IPS DF 6.9 (cell line): ENCODE data around the gene SNAPC2.
"Not testable (repeated sequence)": the region's sequence is repeated elsewhere in the genome, so short reads cannot be mapped to it uniquely, and the experiment has no call there.

ENCODE experiments used
- DNase-seq: peaks from one replicate; pipeline ENCODE4 v3.0.0-alpha.2; 2013; ENCODE audit warnings: low read depth, low spot score
- H3K27ac ChIP-seq: one replicate; pipeline ENCODE4 v1.5.1; 2013; ENCODE audit warnings: low read length, control low read depth
- H3K27me3 ChIP-seq: 2 replicates; pipeline ENCODE4 v1.6.1; 2013; ENCODE audit warnings: mild to moderate bottlenecking, low read length; ENCODE audit not compliant: control insufficient read depth, insufficient read depth
- H3K36me3 ChIP-seq: 2 replicates; pipeline ENCODE4 v1.6.1; 2013; ENCODE audit warnings: low read length; ENCODE audit not compliant: control insufficient read depth, insufficient read depth
- H3K4me1 ChIP-seq: 2 replicates; pipeline ENCODE4 v1.6.1; 2013; ENCODE audit warnings: low read length; ENCODE audit not compliant: control insufficient read depth, insufficient read depth
- H3K4me3 ChIP-seq: 2 replicates; pipeline ENCODE4 v1.5.1; 2013; ENCODE audit warnings: mild to moderate bottlenecking, low read length
- H3K9me3 ChIP-seq: 2 replicates; pipeline ENCODE4 v1.6.1; 2013; ENCODE audit warnings: low read length, inconsistent platforms; ENCODE audit not compliant: control insufficient read depth, insufficient read depth
- WGBS: extraction: QIAGEN DNeasy Blood & Tissue Kit; methylation state at CpG from one replicate; pipeline ENCODE4 v1.1.7; 2013; ENCODE audit warnings: mixed read lengths, missing lambda C conversion rate; ENCODE audit not compliant: insufficient read length, insufficient coverage; 5-methylcytosine and 5-hydroxymethylcytosine counted together

Gene SNAPC2

GRCh38 chr19:7928741-7929701, 8.9 kb downstream of the SNAPC2 start:
- Histone ChIP-seq H3K27ac (no peak overlapping the region), H3K9me3 (no peaks in the 10 kb centered on the region), H3K27me3 (no peaks in the 10 kb centered on the region), H3K36me3 (peaks cover 37% of the 10 kb centered on the region), H3K4me1 (0 out of 2 replicates have a peak, but pooled peaks cover 5% of the 10 kb centered on the region), H3K4me3 (no peak overlapping the region)
- no CpG with 5 or more reads among the region's 24 CpGs for WGBS
- DNase-seq, result no peak

- not testable (repeated sequence) for H3K27ac ChIP-seq, H3K27me3 ChIP-seq, DNase-seq, H3K4me3 ChIP-seq, H3K9me3 ChIP-seq, H3K4me1 ChIP-seq
- no CpG with 5 or more reads among the region's 11 CpGs for WGBS
- peaks cover 43% of the 10 kb centered on the region for H3K36me3 ChIP-seq
Observed at GRCh38 chr19:7930030-7930429, 9.9 kb downstream of the SNAPC2 start.

- Histone ChIP-seq H3K4me3 (no peak overlapping the region), H3K36me3 (peaks cover 49% of the 10 kb centered on the region), H3K9me3 (no peaks in the 10 kb centered on the region), H3K27me3 (no peaks in the 10 kb centered on the region), H3K27ac (no peak overlapping the region), H3K4me1 (0 out of 2 replicates have a peak, but pooled peaks cover 3% of the 10 kb centered on the region)
- no peak for DNase-seq
- no CpG with 5 or more reads among the region's 7 CpGs for WGBS
Observed at GRCh38 chr19:7930765-7931164, 10.6 kb downstream of the SNAPC2 start.

- Histone ChIP-seq H3K4me1 (0 out of 2 replicates have a peak, but pooled peaks cover 1% of the 10 kb centered on the region), H3K27ac (no peak overlapping the region), H3K36me3 (peaks cover 51% of the 10 kb centered on the region), H3K9me3 (no peaks in the 10 kb centered on the region), H3K4me3 (no peak overlapping the region), H3K27me3 (no peaks in the 10 kb centered on the region)
- no CpG with 5 or more reads among the region's 36 CpGs for WGBS
- DNase-seq, result no peak
Observed at GRCh38 chr19:7931221-7932061, 11.3 kb downstream of the SNAPC2 start.

- DNase-seq, result no peak
- H3K9me3 ChIP-seq, result no peaks in the 10 kb centered on the region
- H3K4me3 ChIP-seq, result no peak overlapping the region
- 0 out of 2 replicates have a peak, but pooled peaks cover 1% of the 10 kb centered on the region for H3K4me1 ChIP-seq
- H3K27ac ChIP-seq, result no peak overlapping the region
- peaks cover 53% of the 10 kb centered on the region for H3K36me3 ChIP-seq
- no CpG with 5 or more reads among the region's 32 CpGs for WGBS
- H3K27me3 ChIP-seq, result no peaks in the 10 kb centered on the region
Observed at GRCh38 chr19:7932276-7932929, 12.3 kb downstream of the SNAPC2 start.

- WGBS, result no CpG with 5 or more reads among the region's 10 CpGs
- Histone ChIP-seq H3K9me3 (no peaks in the 10 kb centered on the region), H3K27ac (no peak overlapping the region), H3K4me3 (no peak overlapping the region), H3K27me3 (no peaks in the 10 kb centered on the region), H3K36me3 (peaks cover 51% of the 10 kb centered on the region), H3K4me1 (0 out of 2 replicates have a peak, but pooled peaks cover 1% of the 10 kb centered on the region)
- no peak for DNase-seq
Observed at GRCh38 chr19:7932930-7933300, 12.8 kb downstream of the SNAPC2 start.

- H3K27me3 ChIP-seq, result no peaks in the 10 kb centered on the region
- 0 out of 2 replicates have a peak, but pooled peaks cover 1% of the 10 kb centered on the region for H3K4me1 ChIP-seq
- H3K27ac ChIP-seq, result no peak overlapping the region
- H3K9me3 ChIP-seq, result no peaks in the 10 kb centered on the region
- no peak for DNase-seq
- H3K36me3 ChIP-seq, result peaks cover 51% of the 10 kb centered on the region
- WGBS, result no CpG with 5 or more reads among the region's 14 CpGs
- H3K4me3 ChIP-seq, result no peak overlapping the region
Observed at GRCh38 chr19:7933411-7933810, 13.3 kb downstream of the SNAPC2 start.

- no peak overlapping the region for H3K4me3 ChIP-seq
- no peaks in the 10 kb centered on the region for H3K9me3 ChIP-seq
- peaks cover 51% of the 10 kb centered on the region for H3K36me3 ChIP-seq
- no peak overlapping the region for H3K27ac ChIP-seq
- no peaks in the 10 kb centered on the region for H3K27me3 ChIP-seq
- WGBS, result no CpG with 5 or more reads among the region's 55 CpGs
- DNase-seq, result no peak
- 0 out of 2 replicates have a peak, but pooled peaks cover under 1% of the 10 kb centered on the region for H3K4me1 ChIP-seq
Observed at GRCh38 chr19:7933828-7934725, 13.9 kb downstream of the SNAPC2 start.

- Histone ChIP-seq H3K9me3 (no peaks in the 10 kb centered on the region), H3K36me3 (peaks cover 51% of the 10 kb centered on the region), H3K4me3 (no peak overlapping the region), H3K4me1 (no peaks in the 10 kb centered on the region), H3K27me3 (no peaks in the 10 kb centered on the region), H3K27ac (no peak overlapping the region)
- no peak for DNase-seq
- no CpG with 5 or more reads among the region's 21 CpGs for WGBS
Observed at GRCh38 chr19:7934766-7935165, 14.6 kb downstream of the SNAPC2 start.
